Activated T-helper 9 cell treated with anti-CD3 and anti-CD28 coated beads, Interleukin-2, amount 50 U/mL, for 16 hours (primary cell): ENCODE measurements around the gene P2RX5.

ENCODE experiments used
- DNase-seq: peaks from one replicate; pipeline ENCODE4 v3.0.0-alpha.2; 2020; ENCODE audit warnings: low read depth

P2RX5 gene

DNA sequence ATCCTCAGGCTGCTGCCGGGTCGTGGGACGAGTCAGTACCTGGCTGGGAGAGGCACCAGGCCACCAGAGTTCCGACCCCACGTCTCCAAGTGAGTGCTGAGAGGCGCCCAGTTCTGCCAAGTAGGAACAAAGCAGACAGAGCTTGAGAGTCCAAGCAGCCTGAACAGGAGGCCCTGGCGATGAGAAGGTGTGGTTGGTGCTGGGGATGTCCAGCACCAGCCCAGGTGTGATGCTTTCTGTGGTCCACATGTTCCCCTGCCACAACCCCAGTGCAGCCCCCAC lies 38.4 kb downstream of the P2RX5 start:
- no peak for DNase-seq

DNA sequence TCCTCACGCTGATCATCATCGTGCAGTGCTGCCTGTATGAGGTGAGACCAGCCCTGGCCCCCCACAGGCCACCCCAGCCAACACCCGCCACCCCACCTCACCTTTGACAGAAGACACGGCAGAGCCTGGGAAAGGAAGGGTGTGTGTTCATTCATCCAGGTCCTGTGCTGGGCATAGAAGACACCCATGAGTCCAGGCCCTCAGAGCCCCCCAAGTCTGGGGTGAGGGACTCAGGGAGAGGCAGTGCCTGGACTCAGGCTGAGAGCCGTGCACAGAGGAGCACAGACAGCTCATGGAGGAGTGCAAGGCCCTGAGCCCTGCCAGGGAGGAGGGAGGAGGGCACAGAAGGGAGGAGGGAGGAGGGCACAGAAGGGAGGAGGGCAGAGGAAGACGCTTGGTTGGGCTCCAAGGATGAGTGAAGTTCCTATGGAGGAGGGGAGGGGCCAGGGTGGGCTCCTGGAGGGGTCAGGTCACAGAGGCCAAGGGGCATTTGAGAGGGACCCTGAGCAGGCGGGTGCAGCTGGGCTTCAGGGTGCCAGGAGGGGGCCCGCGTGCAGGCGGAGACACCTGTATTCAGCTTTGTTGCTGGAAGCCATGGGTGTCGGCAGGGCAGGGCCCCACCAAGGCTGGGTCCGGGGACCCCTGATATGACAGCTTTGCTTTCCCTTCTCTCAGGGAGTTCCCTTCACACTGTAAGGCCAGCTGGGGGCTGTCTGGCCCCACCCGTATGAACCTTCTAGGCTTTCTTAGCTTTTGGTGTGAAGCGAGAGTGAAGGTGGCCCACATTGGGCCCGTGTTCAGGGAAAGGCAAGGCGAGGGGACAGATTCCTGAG lies 39.0 kb downstream of the P2RX5 start:
- no peak for DNase-seq

GRCh38 chr17:3656353-3656752 lies 39.6 kb downstream of the P2RX5 start:
- DNase-seq = no peak

DNA sequence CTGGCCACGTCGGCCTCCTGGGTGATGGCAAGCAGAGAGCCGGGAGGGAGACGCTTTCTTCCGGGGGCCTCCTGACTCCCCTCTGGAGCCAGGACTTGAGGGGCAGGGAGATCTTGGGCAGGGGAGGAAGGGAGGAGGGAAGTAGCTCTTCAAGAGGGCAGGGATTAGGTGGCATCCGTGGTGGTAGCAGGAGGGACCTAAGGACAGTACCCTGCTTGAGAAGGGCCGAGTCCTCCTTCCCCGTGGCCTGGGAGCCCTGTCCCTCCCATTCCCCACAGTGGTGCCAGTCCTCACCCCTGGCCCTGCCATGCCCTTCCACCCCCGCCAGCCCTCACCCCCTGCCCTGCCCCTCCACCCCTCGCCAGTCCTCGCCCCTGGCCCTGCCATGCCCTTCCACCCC lies 40.2 kb downstream of the P2RX5 start:
- DNase-seq = no peak

DNA sequence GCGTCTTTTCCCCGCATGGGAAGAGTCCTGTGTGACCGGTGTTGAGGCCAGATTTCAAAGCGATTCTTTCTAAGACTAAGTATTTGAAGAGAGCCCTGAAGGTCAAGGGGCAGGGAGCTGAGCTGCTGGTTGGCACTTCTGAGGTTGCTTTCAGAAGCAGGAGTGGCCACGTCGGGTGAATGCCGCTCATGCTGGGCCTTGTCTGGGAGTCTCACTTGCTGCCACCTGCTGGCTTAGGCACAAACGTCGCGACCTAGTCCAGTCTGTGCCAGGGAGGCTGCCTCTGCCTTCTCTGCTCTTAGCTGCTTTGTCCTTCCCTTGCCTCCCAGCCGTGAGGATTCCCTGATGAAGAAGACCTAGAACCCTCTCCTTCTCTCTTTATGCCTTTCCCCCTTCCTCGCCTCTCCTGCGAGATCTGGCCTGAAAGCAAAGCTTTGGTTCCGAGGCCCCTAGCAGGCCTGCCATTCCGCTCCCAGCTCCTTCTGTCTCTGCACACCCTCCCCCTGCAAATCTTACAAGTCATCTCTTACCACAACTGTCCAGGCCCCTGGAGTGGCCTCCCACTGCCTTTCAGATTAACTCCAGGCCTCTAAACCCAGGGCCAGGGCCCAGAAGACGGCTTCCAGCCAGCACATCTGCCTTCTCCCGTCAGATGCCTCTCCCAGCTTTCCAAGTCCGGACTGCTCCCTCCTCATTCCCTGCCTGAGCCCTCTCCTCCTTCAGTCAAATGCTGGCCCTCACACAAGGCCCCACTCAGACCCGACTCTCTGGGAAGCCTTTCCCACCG lies 48.0 kb downstream of the P2RX5 start:
- DNase-seq = no peak

GRCh38 chr17:3647251-3647650 lies 48.7 kb downstream of the P2RX5 start:
- DNase-seq = no peak

DNA sequence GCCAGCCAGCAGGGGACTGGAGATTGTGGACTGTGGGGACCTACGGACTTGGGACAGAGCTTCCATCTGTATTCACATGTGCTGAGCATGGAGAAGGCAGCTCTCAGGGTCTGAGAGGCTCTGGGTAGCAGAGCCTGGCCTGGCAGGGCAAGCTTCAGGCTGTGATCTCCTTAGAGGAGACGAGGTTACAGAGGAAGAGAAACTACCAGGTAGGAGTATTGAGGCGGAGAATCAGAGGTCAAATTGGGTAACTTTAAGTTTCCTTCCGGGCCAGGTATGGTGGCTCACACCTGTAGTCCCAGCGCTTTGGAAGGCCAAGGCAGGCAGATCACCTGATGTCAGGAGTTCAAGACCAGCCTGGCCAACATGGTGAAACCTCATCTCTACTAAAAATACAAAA lies 50.6 kb downstream of the P2RX5 start:
- no peak for DNase-seq

GRCh38 chr17:3643889-3644349 lies 52.0 kb downstream of the P2RX5 start:
- no peak for DNase-seq

GRCh38 chr17:3641717-3642486 lies 54.1 kb downstream of the P2RX5 start:
- no peak for DNase-seq

DNA sequence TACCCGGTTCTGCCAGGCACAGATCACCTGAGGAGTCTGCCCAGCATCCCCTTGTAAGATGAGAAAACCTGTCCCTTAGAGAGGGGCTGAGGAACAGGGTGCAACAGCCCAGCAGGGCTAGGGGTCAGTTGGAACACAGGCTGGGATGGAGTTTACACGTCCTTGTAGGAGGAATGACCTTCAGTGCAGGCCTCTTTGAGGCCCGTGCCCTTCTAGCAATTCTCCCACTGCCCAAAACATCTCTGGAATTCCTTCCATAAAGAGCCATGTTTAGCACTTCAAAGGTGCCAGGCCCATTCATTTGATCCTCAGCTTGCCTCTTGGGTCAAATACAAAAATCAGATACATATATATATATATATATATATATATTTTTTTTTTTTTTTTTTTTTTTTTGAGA lies 54.9 kb downstream of the P2RX5 start:
- DNase-seq = no peak

DNA sequence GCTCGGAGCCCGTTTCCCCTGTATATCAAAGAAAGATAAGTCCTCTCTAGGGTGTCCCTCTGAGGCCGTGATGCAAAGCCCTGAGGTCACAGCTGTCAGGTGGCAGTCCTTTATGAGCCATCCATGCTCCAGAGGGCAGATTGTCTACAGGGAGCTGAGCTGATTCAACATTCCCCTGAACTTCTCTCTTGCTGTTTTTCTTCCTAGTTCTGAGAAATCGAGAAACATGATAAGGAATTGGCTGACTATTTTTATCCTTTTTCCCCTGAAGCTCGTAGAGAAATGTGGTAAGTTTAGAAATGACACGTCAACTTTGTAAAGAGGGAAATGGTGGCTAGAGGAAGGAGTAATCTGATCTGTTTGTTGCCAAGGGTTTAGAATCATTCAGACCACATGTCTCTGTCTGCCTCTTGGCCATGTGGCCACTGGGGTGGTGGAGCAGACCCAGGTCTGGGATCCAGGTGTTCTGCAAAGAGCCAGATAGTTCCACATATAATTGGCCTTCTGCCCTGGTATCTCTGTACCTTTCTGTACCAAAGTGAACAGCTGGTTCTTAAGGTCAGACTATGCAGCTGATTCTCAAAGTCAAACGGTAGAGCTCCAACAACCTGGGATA lies 55.9 kb downstream of the P2RX5 start:
- no peak for DNase-seq

GRCh38 chr17:3636908-3637373 lies 59.0 kb downstream of the P2RX5 start:
- no peak for DNase-seq

GRCh38 chr17:3636154-3636907 lies 59.6 kb downstream of the P2RX5 start, which contains the start of the genes CTNS and SHPK:
Gene CTNS, plus strand, starts transcription at chr17:3636760. Its CDS starts 3,447 bp downstream, at chr17:3640207.
Gene SHPK, minus strand, starts transcription at chr17:3636250. Its CDS starts 31 bp downstream, at chr17:3636219.
- peak; percentile 92 for DNase-seq

DNA sequence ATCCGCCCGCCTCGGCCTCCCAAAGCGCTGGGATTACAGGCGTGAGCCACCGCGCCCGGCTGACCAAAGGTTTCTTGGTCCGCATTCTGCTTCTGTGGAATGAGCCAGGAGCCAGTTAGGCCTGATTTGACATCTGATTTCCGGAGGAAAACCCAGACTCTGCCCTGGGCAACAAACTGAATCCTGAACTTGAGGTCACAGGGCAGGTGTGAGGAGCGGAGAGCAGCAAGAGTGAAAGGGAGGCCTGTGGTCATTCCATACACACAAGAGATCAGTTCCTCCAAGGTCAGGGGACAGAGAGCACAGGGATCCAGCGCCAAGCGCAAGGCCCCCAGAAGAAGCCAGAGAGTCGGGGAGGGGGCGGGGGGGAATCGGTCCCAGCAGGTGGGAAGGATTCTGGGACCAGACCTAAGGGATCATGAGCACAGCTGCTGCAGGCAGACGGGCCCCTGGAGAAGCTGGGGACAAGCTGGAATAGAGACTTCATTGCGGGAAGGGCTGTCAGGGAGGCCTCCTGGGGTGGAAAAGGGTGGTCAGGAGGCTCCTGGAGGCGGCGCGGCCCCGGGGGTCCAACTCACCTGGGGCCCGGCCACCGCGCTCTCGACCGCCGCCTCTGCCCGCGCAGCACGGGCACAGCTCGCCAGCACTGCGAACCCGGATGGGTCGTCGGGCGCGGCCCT lies 60.3 kb downstream of the P2RX5 start:
- DNase-seq = no peak

DNA sequence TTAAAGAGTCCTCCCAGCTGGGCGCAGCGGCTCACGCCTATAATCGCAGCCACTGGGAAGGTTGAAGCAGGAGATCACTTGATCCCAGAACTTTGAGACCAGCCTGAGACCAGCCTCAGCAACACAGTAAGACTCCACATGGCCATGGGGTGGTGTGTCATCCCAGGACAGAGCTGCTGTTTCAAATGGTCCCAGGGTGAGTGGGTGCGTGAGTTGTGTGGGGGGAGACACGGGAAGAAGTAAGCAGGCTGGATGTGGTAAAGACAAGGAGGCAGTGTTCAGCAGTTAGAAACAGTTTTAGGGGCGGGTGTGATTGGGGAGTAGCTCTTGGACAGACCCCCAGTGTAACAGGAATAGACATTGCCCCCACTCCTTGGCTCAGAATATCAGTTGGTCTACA lies 63.7 kb downstream of the P2RX5 start:
- DNase-seq = no peak

DNA sequence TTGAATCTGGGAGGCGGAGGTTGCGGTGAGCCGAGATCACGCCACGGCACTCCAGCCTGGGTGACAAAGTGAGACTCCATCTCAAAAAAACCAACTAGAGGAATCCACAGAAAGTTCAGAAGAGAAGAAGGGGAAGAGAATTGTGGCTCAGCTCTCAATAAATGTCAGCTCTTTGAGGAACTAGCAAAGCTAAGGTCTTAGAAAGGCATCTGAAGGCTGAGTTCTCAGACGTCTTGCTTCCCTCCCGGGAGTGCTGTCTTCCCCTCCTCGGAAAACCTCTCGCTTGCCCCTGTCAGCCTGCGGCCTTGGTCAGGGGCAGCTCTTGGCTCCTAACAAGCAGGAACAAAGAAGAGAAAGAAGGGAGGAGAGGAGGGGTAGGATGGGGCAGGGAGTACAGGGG lies 65.2 kb downstream of the P2RX5 start:
- no peak for DNase-seq

GRCh38 chr17:3627769-3628167 lies 68.2 kb downstream of the P2RX5 start:
- no peak for DNase-seq

DNA sequence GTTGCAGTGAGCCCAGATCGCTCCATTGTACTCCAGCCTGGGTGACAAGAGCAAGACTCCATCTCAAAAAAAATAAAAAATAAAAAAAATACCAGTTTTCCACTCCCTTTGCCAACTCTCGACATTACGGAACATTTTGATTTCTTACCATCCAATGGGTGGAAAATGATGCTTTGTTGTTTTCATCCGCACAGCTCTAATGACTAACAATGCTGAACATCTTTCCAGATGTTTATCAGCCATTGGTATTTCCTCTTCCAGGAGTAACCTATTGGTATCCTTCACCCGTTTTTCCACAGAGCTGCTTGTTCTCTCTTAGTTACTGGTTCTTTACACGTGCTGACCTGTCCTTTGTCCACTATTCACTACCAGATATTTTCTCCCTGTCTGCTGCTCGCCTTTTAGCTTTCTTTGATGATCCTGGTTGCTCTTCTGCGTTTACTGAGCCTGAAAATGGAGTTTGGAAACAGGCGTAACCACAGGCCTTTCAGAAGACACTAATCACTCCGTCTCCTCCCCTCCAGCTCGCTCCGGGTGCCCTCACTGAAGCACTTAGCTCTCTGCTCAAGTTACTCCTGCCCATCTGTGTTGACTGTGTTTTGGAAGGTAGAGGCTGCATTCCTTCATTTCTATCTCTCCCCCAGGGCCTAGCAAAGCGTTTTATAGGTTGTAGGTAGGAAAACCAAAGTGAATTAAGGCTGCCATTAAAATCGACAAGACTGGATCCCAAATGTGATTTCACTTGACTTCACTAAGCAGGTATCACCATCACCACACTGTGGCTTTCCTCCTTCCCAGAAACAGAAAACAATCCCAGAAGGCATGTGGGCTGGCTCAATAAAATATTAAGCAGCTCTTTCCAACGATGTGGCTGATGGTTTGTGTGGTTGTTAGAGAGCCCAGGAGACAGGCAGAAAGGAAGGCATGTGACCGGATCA lies 68.9 kb downstream of the P2RX5 start:
- no peak for DNase-seq
